Measurements from ENCODE around the gene SLC25A21.

DNA sequence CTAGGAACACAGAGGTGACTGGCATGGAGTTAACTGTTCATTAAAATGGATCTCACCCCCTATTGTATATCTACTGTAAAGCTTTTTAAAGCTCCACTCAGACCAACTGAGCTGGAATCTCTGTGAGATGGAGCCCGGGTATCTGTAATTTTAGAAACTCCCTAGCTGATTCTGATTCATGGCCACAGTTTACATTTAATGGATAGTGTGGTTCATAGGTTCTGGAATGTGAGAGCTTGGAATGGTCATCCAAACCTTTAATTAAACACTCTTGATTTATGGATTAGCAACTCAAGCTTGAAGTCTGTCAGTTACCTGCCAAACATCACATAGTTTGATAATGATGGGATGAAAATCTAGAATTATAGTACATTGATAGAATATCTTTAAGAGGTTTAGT, 183.8 kb downstream of the SLC25A21 start:
- TF ChIP-seq, protein P1, sequence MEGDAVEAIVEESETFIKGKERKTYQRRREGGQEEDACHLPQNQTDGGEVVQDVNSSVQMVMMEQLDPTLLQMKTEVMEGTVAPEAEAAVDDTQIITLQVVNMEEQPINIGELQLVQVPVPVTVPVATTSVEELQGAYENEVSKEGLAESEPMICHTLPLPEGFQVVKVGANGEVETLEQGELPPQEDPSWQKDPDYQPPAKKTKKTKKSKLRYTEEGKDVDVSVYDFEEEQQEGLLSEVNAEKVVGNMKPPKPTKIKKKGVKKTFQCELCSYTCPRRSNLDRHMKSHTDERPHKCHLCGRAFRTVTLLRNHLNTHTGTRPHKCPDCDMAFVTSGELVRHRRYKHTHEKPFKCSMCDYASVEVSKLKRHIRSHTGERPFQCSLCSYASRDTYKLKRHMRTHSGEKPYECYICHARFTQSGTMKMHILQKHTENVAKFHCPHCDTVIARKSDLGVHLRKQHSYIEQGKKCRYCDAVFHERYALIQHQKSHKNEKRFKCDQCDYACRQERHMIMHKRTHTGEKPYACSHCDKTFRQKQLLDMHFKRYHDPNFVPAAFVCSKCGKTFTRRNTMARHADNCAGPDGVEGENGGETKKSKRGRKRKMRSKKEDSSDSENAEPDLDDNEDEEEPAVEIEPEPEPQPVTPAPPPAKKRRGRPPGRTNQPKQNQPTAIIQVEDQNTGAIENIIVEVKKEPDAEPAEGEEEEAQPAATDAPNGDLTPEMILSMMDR (IDR thresholded peaks at IDR 0.05; ENCODE audit: insufficient read depth, low read length, poor library complexity, severe bottlenecking), result no peak
- no peak for TF ChIP-seq EZH2phosphoT487 (conservative IDR thresholded peaks at IDR 0.05; ENCODE audit: low read length)

Measured in SU-DHL-6 (cell line).